ENCODE data around the gene JAKMIP1.
A peak's percentile ranks its signal among the peaks of the same experiment; 100 is the strongest.

The JAKMIP1 gene

DNA sequence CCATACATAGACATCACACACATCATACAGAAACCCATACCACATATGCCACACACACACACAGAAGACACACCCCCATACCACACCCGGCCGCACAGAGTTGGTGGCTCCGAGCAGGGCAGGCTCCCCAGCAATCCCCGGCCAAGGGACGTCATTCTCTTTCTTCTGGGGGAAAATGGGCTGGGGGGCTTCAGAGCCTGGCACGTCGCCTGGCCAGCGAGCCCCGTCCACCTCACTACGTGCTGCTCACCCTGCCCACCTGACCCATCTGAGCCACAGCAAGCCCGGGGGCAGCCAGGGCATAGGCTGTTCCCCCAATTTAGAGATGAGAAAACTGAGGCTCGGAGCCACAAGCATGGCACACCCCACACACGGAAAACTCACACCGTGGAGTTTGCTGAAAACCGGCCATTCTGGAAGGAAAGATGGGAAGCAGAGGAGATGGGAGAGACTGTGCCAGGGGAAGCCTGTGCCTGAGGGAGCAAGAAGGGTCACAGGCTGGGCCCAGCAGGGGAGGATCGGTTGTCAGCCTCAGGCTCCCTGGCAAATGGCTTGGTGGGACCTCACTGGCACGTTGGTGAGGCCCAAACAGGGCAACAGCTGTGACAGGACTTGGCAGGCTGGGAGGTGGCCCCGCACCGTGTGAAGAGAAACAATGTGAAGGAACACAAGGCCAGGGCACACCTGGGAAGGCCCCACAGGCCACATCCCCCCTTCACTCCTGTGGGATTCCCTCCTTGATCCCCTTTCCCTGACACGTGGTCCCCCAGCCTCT, 73.2 kb downstream of the JAKMIP1 start:
- Histone ChIP-seq H3K9me3 (ENCODE audit: severe bottlenecking) (no peaks in the 10 kb centered on the region), H3K4me3 (ENCODE audit: severe bottlenecking) (no peak overlapping the region), H3K27ac (ENCODE audit: poor library complexity, severe bottlenecking) (no peak overlapping the region), H3K36me3 (ENCODE audit: low read depth) (no peaks in the 10 kb centered on the region), H3K27me3 (ENCODE audit: insufficient read depth, poor library complexity, severe bottlenecking) (no peaks in the 10 kb centered on the region), H3K4me1 (ENCODE audit: insufficient read depth, poor library complexity, severe bottlenecking) (no peaks in the 10 kb centered on the region)
- TF ChIP-seq CTCF (IDR thresholded peaks at IDR 0.05; ENCODE audit: poor library complexity, severe bottlenecking), result no peak
- DNase-seq (ENCODE audit: low spot score) (peak; percentile 25), ATAC-seq (ENCODE audit: low read depth) (no peak)

- H3K27ac ChIP-seq (ENCODE audit: poor library complexity, severe bottlenecking), result no peak overlapping the region
- no peak for TF ChIP-seq CTCF (IDR thresholded peaks at IDR 0.05; ENCODE audit: poor library complexity, severe bottlenecking)
Observed at GRCh38 chr4:6125103-6125651, 75.2 kb downstream of the JAKMIP1 start.

GRCh38 chr4:6124386-6125102, 75.8 kb downstream of the JAKMIP1 start:
- no peak for TF ChIP-seq CTCF (IDR thresholded peaks at IDR 0.05; ENCODE audit: poor library complexity, severe bottlenecking)
- Histone ChIP-seq H3K27ac (ENCODE audit: poor library complexity, severe bottlenecking) (no peak overlapping the region), H3K4me1 (ENCODE audit: insufficient read depth, poor library complexity, severe bottlenecking) (no peaks in the 10 kb centered on the region), H3K36me3 (ENCODE audit: low read depth) (no peaks in the 10 kb centered on the region), H3K9me3 (ENCODE audit: severe bottlenecking) (no peaks in the 10 kb centered on the region), H3K27me3 (ENCODE audit: insufficient read depth, poor library complexity, severe bottlenecking) (no peaks in the 10 kb centered on the region), H3K4me3 (ENCODE audit: severe bottlenecking) (no peak overlapping the region)
- peak; percentile 38 for DNase-seq (ENCODE audit: low spot score)
- ATAC-seq (ENCODE audit: low read depth), result no peak

More at GRCh38 chr4:6125103-6125651, 75.2 kb downstream of the JAKMIP1 start:
- H3K27me3 ChIP-seq (ENCODE audit: insufficient read depth, poor library complexity, severe bottlenecking), result no peaks in the 10 kb centered on the region
- ATAC-seq (ENCODE audit: low read depth), result no peak
- no peak overlapping the region for H3K4me3 ChIP-seq (ENCODE audit: severe bottlenecking)
- H3K36me3 ChIP-seq (ENCODE audit: low read depth), result no peaks in the 10 kb centered on the region
- H3K4me1 ChIP-seq (ENCODE audit: insufficient read depth, poor library complexity, severe bottlenecking), result no peaks in the 10 kb centered on the region
- no peaks in the 10 kb centered on the region for H3K9me3 ChIP-seq (ENCODE audit: severe bottlenecking)
- DNase-seq (ENCODE audit: low spot score), result peak; percentile 17

GRCh38 chr4:6123976-6124375, 76.4 kb downstream of the JAKMIP1 start:
- ATAC-seq (ENCODE audit: low read depth) (no peak), DNase-seq (ENCODE audit: low spot score) (peak; percentile 55)
- Histone ChIP-seq H3K4me3 (ENCODE audit: severe bottlenecking) (no peak overlapping the region), H3K9me3 (ENCODE audit: severe bottlenecking) (no peaks in the 10 kb centered on the region), H3K27me3 (ENCODE audit: insufficient read depth, poor library complexity, severe bottlenecking) (no peaks in the 10 kb centered on the region), H3K4me1 (ENCODE audit: insufficient read depth, poor library complexity, severe bottlenecking) (no peaks in the 10 kb centered on the region), H3K36me3 (ENCODE audit: low read depth) (no peaks in the 10 kb centered on the region), H3K27ac (ENCODE audit: poor library complexity, severe bottlenecking) (no peak overlapping the region)
- no peak for TF ChIP-seq CTCF (IDR thresholded peaks at IDR 0.05; ENCODE audit: poor library complexity, severe bottlenecking)
